ENCODE measurements around the gene FAM222A.

GRCh38 chr12:109710205-109710746, 3.3 kb upstream of the FAM222A start:
- TF ChIP-seq POLR2A (IDR thresholded peaks at IDR 0.05; ENCODE audit: low read length) (no peak), GATA1 (IDR thresholded peaks at IDR 0.05; ENCODE audit: low read depth, low read length) (no peak)

Measured in erythroblast (primary cell).